H1 (cell line): ENCODE measurements around the gene STAT3. TPM values are rescaled to one million over a fixed set of nuclear protein-coding genes. Genes with fewer than 3 reads are reported as not detected.

Experiments
- CTCF ChIA-PET: fragments of 300-600 bp; sonication (Branson Sonifier 250); formaldehyde crosslinking; loops from one replicate; lab custom pipeline; 2021; ENCODE audit not compliant: partially characterized antibody; lab: Charles Lee
- POLR2A ChIA-PET: fragments of 300-600 bp; sonication (Branson Sonifier 250); formaldehyde crosslinking; loops from one replicate; lab custom pipeline; 2021; ENCODE audit warnings: inconsistent platforms; ENCODE audit not compliant: partially characterized antibody; lab: Charles Lee
- DNase-seq, 2 experiments: peaks; one replicate each; pipeline versions ENCODE4 v3.0.0 to v3.0.0-alpha.2; 2010 to 2022; ENCODE audit warnings: low spot score in 2 of 2, low read depth in 1 of 2, mixed read lengths in 1 of 2
- FAIRE-seq: peaks from 2 replicates; lab custom pipeline; 2011; peaks lifted over from hg19 to GRCh38; lab: Jason Lieb, UNC
- H2AFZ ChIP-seq: 2 replicates; pipeline ENCODE4 v1.8.1; 2012; ENCODE audit warnings: low read length, inconsistent platforms
- H2AK5ac ChIP-seq: 2 replicates; pipeline ENCODE4 v1.6.1; 2013; ENCODE audit warnings: low read depth, low read length
- H2BK120ac ChIP-seq: replicated peaks from 2 replicates; pipeline ENCODE3; 2013; ENCODE audit warnings: low read depth, low read length, inconsistent platforms
- H2BK12ac ChIP-seq: 2 replicates; pipeline ENCODE4 v1.6.1; 2013; ENCODE audit warnings: low read depth, low read length
- H2BK15ac ChIP-seq: 2 replicates; pipeline ENCODE4 v1.6.1; 2013; ENCODE audit warnings: low read length
- H2BK20ac ChIP-seq: 2 replicates; pipeline ENCODE4 v1.6.1; 2013; ENCODE audit warnings: low read length
- H2BK5ac ChIP-seq: 2 replicates; pipeline ENCODE4 v1.6.1; 2013; ENCODE audit warnings: low read depth, low read length
- H3K14ac ChIP-seq: 2 replicates; pipeline ENCODE4 v1.6.1; 2013; ENCODE audit warnings: inconsistent platforms; ENCODE audit not compliant: insufficient read length
- H3K18ac ChIP-seq: 2 replicates; pipeline ENCODE4 v1.6.1; 2013; ENCODE audit warnings: low read length; ENCODE audit errors: extremely low read depth
- H3K23ac ChIP-seq: 2 replicates; pipeline ENCODE4 v1.6.1; 2013; ENCODE audit warnings: inconsistent platforms; ENCODE audit not compliant: insufficient read length
- H3K23me2 ChIP-seq: 2 replicates; pipeline ENCODE4 v1.6.1; 2013; ENCODE audit warnings: low read depth, low read length
- H3K27ac ChIP-seq: 2 replicates; pipeline ENCODE4 v1.6.1; 2011; ENCODE audit warnings: low read depth, low read length, inconsistent platforms
- H3K27me3 ChIP-seq, 4 experiments: replicated peaks in 1 of 4; 1 replicate in 1 of 4; 2 replicates in 3 of 4; pipeline versions ENCODE4 v1.6.1 to v1.8.1; 2011 to 2013; ENCODE audit warnings: low read length in 3 of 4, mild to moderate bottlenecking in 3 of 4, inconsistent platforms in 2 of 4, mixed read lengths in 2 of 4, moderate library complexity in 1 of 4; ENCODE audit not compliant: control insufficient read depth in 3 of 4, insufficient read depth in 3 of 4; ENCODE audit errors: extremely low read depth in 1 of 4
- H3K36me3 ChIP-seq, 4 experiments: 2 replicates each; pipeline versions ENCODE4 v1.6.1 to v1.8.1; 2011 to 2013; ENCODE audit warnings: mild to moderate bottlenecking in 4 of 4, low read length in 3 of 4, moderate library complexity in 2 of 4, control low read depth in 1 of 4, inconsistent platforms in 1 of 4; ENCODE audit not compliant: insufficient read depth in 4 of 4, control insufficient read depth in 2 of 4
- H3K4ac ChIP-seq: replicated peaks from 2 replicates; pipeline ENCODE3; 2013; ENCODE audit warnings: low read length, low read depth, mixed read lengths, inconsistent platforms; ENCODE audit not compliant: insufficient read length
- H3K4me1 ChIP-seq, 4 experiments: replicated peaks in 1 of 4; 1 replicate in 1 of 4; 2 replicates in 3 of 4; pipeline versions ENCODE4 v1.6.1 to v1.8.1; 2011 to 2013; ENCODE audit warnings: low read length in 3 of 4, inconsistent platforms in 2 of 4, mixed read lengths in 1 of 4; ENCODE audit not compliant: insufficient read depth in 4 of 4, control insufficient read depth in 3 of 4
- H3K4me2 ChIP-seq, 2 experiments: 2 replicates each; pipeline versions ENCODE4 v1.6.1 to v1.8.1; 2011 to 2013; ENCODE audit warnings: low read depth in 2 of 2, low read length in 2 of 2, control low read depth in 1 of 2, inconsistent platforms in 1 of 2, mild to moderate bottlenecking in 1 of 2; ENCODE audit not compliant: insufficient read depth in 1 of 2
- H3K4me3 ChIP-seq, 4 experiments: fragments of 200-600, 300-600 bp in 1 of 4; sonication (generic), shearing (Covaris generic), sonication (Bioruptor Twin) in 1 of 4; 2 replicates each; pipeline versions ENCODE4 v1.5.1 to v1.8.1; 2011 to 2016; ENCODE audit warnings: low read length in 4 of 4, low read depth in 3 of 4, control low read depth in 2 of 4, inconsistent platforms in 2 of 4, mild to moderate bottlenecking in 2 of 4, mixed read lengths in 1 of 4, moderate library complexity in 1 of 4; ENCODE audit not compliant: insufficient read depth in 2 of 4; ENCODE audit errors: extremely low read depth in 1 of 4
- H3K56ac ChIP-seq: replicated peaks from 2 replicates; pipeline ENCODE3; 2013; ENCODE audit warnings: low read depth, mild to moderate bottlenecking, mixed read lengths, low read length, inconsistent platforms; ENCODE audit not compliant: insufficient read length
- H3K79me1 ChIP-seq: 2 replicates; pipeline ENCODE4 v1.6.1; 2013; ENCODE audit warnings: low read depth, low read length, control low read depth
- H3K79me2 ChIP-seq, 2 experiments: 2 replicates each; pipeline versions ENCODE4 v1.6.1 to v1.8.1; 2012 to 2013; ENCODE audit warnings: low read length in 2 of 2, mild to moderate bottlenecking in 2 of 2, inconsistent platforms in 1 of 2; ENCODE audit not compliant: insufficient read depth in 2 of 2, control insufficient read depth in 1 of 2
- H3K9ac ChIP-seq, 4 experiments: replicated peaks in 1 of 4; 1 replicate in 1 of 4; 2 replicates in 3 of 4; pipeline versions ENCODE4 v1.6.1 to v1.8.1; 2011 to 2013; ENCODE audit warnings: low read depth in 3 of 4, low read length in 3 of 4, control low read depth in 2 of 4, mild to moderate bottlenecking in 2 of 4, moderate library complexity in 2 of 4, inconsistent platforms in 1 of 4; ENCODE audit errors: extremely low read depth in 1 of 4
- H3K9me3 ChIP-seq, 2 experiments: 2 replicates each; pipeline versions ENCODE4 v1.6.1 to v1.8.1; 2012 to 2013; ENCODE audit warnings: mild to moderate bottlenecking in 2 of 2, moderate library complexity in 2 of 2, control low read depth in 1 of 2, inconsistent platforms in 1 of 2, low read depth in 1 of 2, low read length in 1 of 2, mixed read lengths in 1 of 2; ENCODE audit not compliant: insufficient read depth in 2 of 2
- H4K20me1 ChIP-seq, 2 experiments: replicated peaks in 1 of 2; 2 replicates each; pipeline versions ENCODE3 to v1.8.1; 2011 to 2013; ENCODE audit warnings: inconsistent platforms in 2 of 2, low read length in 2 of 2, mild to moderate bottlenecking in 1 of 2; ENCODE audit not compliant: insufficient read depth in 2 of 2, control insufficient read depth in 1 of 2
- H4K5ac ChIP-seq: 2 replicates; pipeline ENCODE4 v1.6.1; 2013; ENCODE audit warnings: low read length, low read depth, mixed read lengths, inconsistent platforms; ENCODE audit not compliant: insufficient read length
- H4K8ac ChIP-seq: 2 replicates; pipeline ENCODE4 v1.8.0; 2013; ENCODE audit warnings: mild to moderate bottlenecking, moderate library complexity, low read length, inconsistent platforms; ENCODE audit not compliant: insufficient read depth; ENCODE audit errors: extremely low read depth
- H4K91ac ChIP-seq: replicated peaks from 2 replicates; pipeline ENCODE3; 2013; ENCODE audit warnings: low read length, mixed read lengths, inconsistent platforms; ENCODE audit not compliant: insufficient read length
- FOSL1 ChIP-seq: IDR thresholded peaks from 2 replicates; pipeline ENCODE4 v1.6.1; 2011; ENCODE audit warnings: mild to moderate bottlenecking, low read depth, low read length, moderate library complexity; ENCODE audit not compliant: insufficient read depth
- WGBS, 2 experiments: shearing (Covaris generic) in 1 of 2; methylation state at CpG; one replicate each; pipeline versions ENCODE4 v1.1.6 to v1.1.7; 2013 to 2015; ENCODE audit warnings: low lambda C conversion rate in 2 of 2, mixed read lengths in 2 of 2, inconsistent platforms in 1 of 2, low coverage in 1 of 2, missing lambda C conversion rate in 1 of 2; ENCODE audit not compliant: insufficient replicate concordance in 2 of 2, insufficient coverage in 1 of 2, insufficient read length in 1 of 2; ENCODE audit errors: extremely low coverage in 1 of 2, missing lambda C conversion rate in 1 of 2; 5-methylcytosine and 5-hydroxymethylcytosine counted together
- polyA plus RNA-seq, 7 experiments: library from polyadenylated mRNA; depleted of rRNA in 3 of 7; stranded (reverse) in 5 of 7; unstranded in 2 of 7; fragments of >200 nt in 5 of 7; fragments of 200-250 nt in 2 of 7; gene quantifications; 1 replicate in 5 of 7; 2 replicates in 1 of 7; 4 replicates in 1 of 7; pipeline versions ENCODE4 v1.2.1 to v1.2.3, GENCODE V29; 2011 to 2013; ENCODE audit warnings: missing spikeins in 2 of 7, mixed read lengths in 2 of 7
- total RNA-seq: library from RNA; stranded (reverse); fragmentation: NEBNext Ultra II Directional; extraction: Animal tissue kit (Norgen Biotek cat#: 25700); gene quantifications from 2 replicates; pipeline ENCODE4 v1.2.1, GENCODE V29; 2021

STAT3 gene
- total and polyA plus RNA-seq, 2 of the 8 experiments (the other 6 are each of a cell fraction or from before 2014, with no cell fraction given) = 38.4 to 94.1 TPM

DNA sequence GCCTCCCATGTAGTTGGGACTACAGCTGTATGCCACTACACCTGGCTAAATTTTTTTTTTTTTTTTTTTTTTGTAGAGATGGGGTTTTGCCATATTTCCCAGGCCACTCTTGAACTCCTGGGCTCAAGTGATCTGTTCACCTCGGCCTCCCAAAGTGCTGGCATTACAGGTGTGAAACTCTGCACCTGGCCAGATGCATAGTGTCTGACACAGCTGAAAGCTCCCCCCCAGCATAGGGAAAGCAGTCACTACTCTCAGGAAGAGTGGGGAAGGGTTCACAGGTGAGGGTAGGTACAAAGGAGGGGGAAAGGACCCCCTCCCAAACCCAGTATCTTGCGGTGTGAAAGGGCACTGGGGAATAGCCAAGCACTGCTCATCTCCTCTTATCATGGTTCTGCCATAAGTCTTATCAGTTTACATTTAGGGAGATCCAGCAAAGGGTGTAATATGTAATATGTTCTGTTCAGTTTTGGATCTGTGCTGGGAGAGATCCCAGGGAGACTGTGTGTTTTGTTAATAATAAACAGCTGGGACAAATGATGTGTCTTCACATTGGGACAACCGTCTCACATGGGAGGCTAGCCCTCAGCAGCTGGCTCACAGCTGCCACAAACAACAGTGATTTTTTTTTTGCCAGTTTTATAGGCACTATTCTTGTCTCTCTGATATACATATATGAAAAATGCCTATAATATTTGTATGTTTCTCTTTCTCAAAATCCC, 41.6 kb upstream of the STAT3 start:
- Histone ChIP-seq H4K8ac (no peak overlapping the region), H3K4me3 (no peak overlapping the region), H3K14ac (no peak overlapping the region), H2BK120ac (no peak overlapping the region), H4K20me1 (no peaks in the 10 kb centered on the region), H2AK5ac (no peak overlapping the region), H3K4me1 (peaks cover 0 to 4% (median under 1%) of the 10 kb centered on the region in 4 experiments; a peak in 3 of 7 replicates), H3K4me2 (no peak overlapping the region), H3K23ac (no peak overlapping the region), H3K4ac (no peak overlapping the region), H3K9ac (no peak overlapping the region; a peak in 1 of 7 replicates), H4K5ac (no peak overlapping the region), H2BK5ac (no peak overlapping the region), H2BK20ac (no peak overlapping the region), H3K27me3 (no peaks in the 10 kb centered on the region), H4K91ac (no peak overlapping the region), H2BK12ac (0 out of 2 replicates have a peak overlapping the region, but pooled peaks have one; percentile 27), H3K27ac (no peak overlapping the region), H3K18ac (no peak overlapping the region), H3K23me2 (no peaks in the 10 kb centered on the region; the same call in 1 of the 2 replicates), H3K79me2 (no peaks in the 10 kb centered on the region), H2AFZ (no peak overlapping the region), H3K79me1 (no peaks in the 10 kb centered on the region), H3K9me3 (no peaks in the 10 kb centered on the region), H3K36me3 (no peaks in the 10 kb centered on the region), H2BK15ac (peak overlapping the region; percentile 72; the same call in 1 of the 2 replicates), H3K56ac (no peak overlapping the region)
- FAIRE-seq (no peak), DNase-seq (no peak)
- POLR2A ChIA-PET = interaction anchor here (0.6 to 1.3 kb wide), 3 partner anchors 22 to 388 kb away, joined by 3 read pairs; no protein-coding TSS in a partner anchor
- TF ChIP-seq FOSL1 = no peak
- CTCF ChIA-PET = interaction anchor here (0.6 to 5.0 kb wide), 4 partner anchors 10 to 88 kb away, joined by 3 to 46 read pairs (median 6); no protein-coding TSS in a partner anchor
- 93% methylated on average over 3 of the region's 3 CpGs; no CpG with 5 or more reads in 1 of the 2 experiments for WGBS, 2 experiments
